ENCODE measurements around the gene SPACA6. TPM values are rescaled to one million over a fixed set of nuclear protein-coding genes. Genes with fewer than 3 reads are reported as not detected.

The SPACA6 gene
- total RNA-seq, 1 donor from 2014 or later: 11.8 TPM

DNA sequence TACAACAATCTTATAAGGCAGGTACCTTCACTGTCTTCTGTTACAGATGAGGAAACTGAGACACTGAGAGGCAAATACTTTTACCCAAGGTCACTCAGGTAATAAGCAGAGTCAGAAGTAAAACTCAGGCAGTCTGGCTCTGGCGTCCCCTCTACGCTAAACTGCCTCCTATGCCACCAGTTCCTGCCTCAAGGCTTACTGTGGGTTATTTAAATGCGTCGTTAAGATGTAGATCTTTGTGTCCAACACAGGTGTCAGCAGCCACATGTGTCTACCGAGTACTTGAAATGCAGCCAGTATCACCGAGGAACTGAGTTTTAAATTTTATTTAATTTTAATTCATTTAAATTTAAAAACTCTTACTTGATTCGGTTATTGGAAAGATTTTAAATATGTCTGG, 28.8 kb downstream of the SPACA6 start:
- TF ChIP-seq, protein P1, sequence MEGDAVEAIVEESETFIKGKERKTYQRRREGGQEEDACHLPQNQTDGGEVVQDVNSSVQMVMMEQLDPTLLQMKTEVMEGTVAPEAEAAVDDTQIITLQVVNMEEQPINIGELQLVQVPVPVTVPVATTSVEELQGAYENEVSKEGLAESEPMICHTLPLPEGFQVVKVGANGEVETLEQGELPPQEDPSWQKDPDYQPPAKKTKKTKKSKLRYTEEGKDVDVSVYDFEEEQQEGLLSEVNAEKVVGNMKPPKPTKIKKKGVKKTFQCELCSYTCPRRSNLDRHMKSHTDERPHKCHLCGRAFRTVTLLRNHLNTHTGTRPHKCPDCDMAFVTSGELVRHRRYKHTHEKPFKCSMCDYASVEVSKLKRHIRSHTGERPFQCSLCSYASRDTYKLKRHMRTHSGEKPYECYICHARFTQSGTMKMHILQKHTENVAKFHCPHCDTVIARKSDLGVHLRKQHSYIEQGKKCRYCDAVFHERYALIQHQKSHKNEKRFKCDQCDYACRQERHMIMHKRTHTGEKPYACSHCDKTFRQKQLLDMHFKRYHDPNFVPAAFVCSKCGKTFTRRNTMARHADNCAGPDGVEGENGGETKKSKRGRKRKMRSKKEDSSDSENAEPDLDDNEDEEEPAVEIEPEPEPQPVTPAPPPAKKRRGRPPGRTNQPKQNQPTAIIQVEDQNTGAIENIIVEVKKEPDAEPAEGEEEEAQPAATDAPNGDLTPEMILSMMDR (IDR thresholded peaks at IDR 0.05; ENCODE audit: borderline replicate concordance): no peak
- H3K4me1 ChIP-seq: peaks cover 10% of the 10 kb centered on the region
- H3K4me3 ChIP-seq: no peak overlapping the region
- no peaks in the 10 kb centered on the region for H3K9me3 ChIP-seq (replicated peaks)
- peaks cover 98% of the 10 kb centered on the region for H3K27me3 ChIP-seq (ENCODE audit: low read depth)
- intact Hi-C loops (cut with micrococcal nuclease): no loop called here
- DNase-seq: no peak
- no peak overlapping the region for H3K27ac ChIP-seq (replicated peaks)
- H3K36me3 ChIP-seq: no peaks in the 10 kb centered on the region

DNA sequence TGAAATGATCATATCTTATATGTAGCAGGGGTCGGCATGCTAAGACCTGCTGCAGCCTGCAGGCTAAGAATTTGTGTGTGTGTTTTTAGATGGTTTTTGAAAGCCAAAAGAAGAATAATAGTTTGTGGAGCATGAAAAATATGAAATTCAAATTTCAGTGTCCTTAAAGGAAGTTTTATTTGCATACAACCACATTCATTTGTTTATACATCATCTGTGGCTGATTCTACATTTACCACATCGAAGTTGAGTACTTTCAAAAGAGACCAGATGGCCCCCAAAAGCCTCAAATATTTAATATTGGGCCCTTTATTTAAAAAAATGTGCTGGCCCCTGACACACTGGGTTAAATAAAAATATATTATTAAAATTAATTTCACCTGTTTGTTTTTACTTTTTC, 29.4 kb downstream of the SPACA6 start:
- Histone ChIP-seq H3K36me3 (no peaks in the 10 kb centered on the region), H3K4me1 (peaks cover 10% of the 10 kb centered on the region), H3K27ac (replicated peaks) (no peak overlapping the region), H3K9me3 (replicated peaks) (no peaks in the 10 kb centered on the region), H3K27me3 (ENCODE audit: low read depth) (peaks cover 98% of the 10 kb centered on the region), H3K4me3 (no peak overlapping the region)
- TF ChIP-seq, protein P1 (IDR thresholded peaks at IDR 0.05; ENCODE audit: borderline replicate concordance): no peak
- no peak for DNase-seq
- intact Hi-C loops (cut with micrococcal nuclease): no loop called here

DNA sequence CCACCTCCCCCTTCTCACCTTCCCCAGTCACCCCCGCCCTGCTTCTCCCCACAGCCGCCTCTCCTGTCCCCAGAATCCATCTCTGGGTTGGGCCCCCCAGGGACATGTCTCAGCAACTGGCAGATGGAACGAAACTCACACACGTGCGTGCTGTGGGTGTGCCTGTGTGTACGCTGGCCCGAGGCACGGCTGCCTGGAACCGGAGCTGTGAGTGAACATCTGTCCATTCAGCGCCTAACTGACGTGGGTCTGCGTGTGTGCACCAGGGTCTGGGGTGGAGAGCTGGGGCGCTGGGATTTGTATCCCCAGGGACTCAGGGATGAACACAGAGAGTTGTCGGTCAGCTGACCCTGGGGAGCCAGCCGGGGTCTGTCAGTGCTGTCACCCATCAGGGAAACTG, 31.4 kb downstream of the SPACA6 start:
- Histone ChIP-seq H3K27me3 (ENCODE audit: low read depth) (peaks cover 98% of the 10 kb centered on the region), H3K9me3 (replicated peaks) (no peaks in the 10 kb centered on the region), H3K4me3 (no peak overlapping the region), H3K27ac (replicated peaks) (no peak overlapping the region), H3K36me3 (no peaks in the 10 kb centered on the region), H3K4me1 (peaks cover 3% of the 10 kb centered on the region)
- DNase-seq: peak; percentile 43
- TF ChIP-seq, protein P1 (IDR thresholded peaks at IDR 0.05; ENCODE audit: borderline replicate concordance): no peak
- intact Hi-C loops (cut with micrococcal nuclease): no loop called here

DNA sequence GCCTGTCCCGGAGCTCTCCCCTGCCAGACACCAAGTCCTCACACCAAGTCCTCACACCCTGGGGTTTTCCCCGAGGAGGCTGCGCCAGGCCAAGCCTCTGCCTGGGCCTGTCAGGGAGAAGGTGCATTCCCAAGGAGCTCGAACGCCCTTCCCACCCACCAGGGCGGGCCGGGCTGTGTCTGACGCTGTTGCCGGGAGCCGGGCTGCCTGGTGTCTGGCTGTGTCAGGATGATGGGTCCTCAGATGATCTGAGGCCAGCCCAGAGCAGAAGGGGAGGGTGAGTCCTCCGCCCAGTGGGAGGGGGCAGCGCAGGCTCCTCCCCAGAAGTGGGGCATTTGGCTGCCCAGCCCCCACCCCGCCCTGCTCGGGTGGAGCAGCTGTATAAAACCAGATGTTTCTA, 32.9 kb downstream of the SPACA6 start:
- Histone ChIP-seq H3K36me3 (no peaks in the 10 kb centered on the region), H3K27me3 (ENCODE audit: low read depth) (peaks cover 98% of the 10 kb centered on the region), H3K4me3 (no peak overlapping the region), H3K4me1 (no peaks in the 10 kb centered on the region), H3K27ac (replicated peaks) (no peak overlapping the region), H3K9me3 (replicated peaks) (peaks cover 5% of the 10 kb centered on the region)
- intact Hi-C loops (cut with micrococcal nuclease): no loop called here
- TF ChIP-seq, protein P1 (IDR thresholded peaks at IDR 0.05; ENCODE audit: borderline replicate concordance): no peak
- peak; percentile 50 for DNase-seq

DNA sequence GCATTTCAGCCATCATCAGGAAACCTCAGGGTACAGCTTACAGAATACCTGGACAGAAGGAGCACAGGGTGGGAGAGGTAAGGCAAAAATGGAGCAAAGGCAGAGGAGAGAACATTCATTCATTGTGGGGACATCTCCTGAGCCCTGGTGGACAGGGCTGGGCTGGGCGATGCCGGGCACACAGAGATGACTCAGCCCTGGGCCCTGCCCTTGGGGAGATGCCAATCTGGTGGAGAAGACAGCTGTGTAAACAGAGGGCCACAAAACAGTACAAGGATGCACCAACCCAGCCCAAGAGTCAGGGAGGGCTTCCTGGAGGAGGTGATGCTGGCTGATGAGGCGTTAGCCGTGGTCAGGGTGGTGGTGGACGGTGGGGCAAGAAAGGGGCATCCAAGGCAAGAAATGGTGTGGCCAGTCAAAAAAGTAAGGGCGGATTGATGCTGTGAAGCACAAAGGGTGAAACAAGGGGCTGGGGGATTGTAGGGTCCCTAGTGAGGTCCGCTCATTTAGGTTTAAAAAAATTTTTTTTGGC, 34.3 kb downstream of the SPACA6 start:
- Histone ChIP-seq H3K4me3 (no peak overlapping the region), H3K27me3 (ENCODE audit: low read depth) (peaks cover 97% of the 10 kb centered on the region), H3K4me1 (no peaks in the 10 kb centered on the region), H3K27ac (replicated peaks) (no peak overlapping the region), H3K36me3 (no peaks in the 10 kb centered on the region), H3K9me3 (replicated peaks) (peaks cover 7% of the 10 kb centered on the region)
- DNase-seq: no peak
- intact Hi-C loops (cut with micrococcal nuclease): no loop called here
- TF ChIP-seq, protein P1 (IDR thresholded peaks at IDR 0.05; ENCODE audit: borderline replicate concordance): no peak
